GM18517 (cell line): ENCODE results near the gene TNFSF8.

Experiments
- ATAC-seq: cut with Tn5 transposase; IDR thresholded peaks from one replicate; pipeline ENCODE4 v1.9.1; 2021; ENCODE audit warnings: mild to moderate bottlenecking, moderate library complexity; ENCODE audit not compliant: unreplicated experiment

Gene TNFSF8

DNA sequence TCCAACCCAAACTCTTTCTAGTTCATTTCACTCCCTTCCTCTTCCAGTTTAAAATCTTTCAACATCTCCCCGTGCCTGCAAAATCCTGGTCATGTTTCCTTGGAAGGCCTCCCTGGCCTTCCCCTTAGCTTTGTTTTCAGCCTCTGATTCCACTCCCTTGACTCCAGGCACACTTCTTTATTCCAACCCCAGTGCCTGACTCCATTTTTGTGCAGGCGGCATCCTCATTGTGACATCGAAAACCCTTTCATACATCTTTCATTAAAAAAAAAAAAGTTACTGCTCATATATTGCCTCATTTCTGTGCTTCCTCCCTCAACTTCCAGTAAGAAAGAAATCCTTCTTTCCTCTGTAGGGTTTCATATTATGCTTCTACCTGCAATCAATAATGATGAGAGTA lies 7.1 kb upstream of the TNFSF8 start:
- no peak for ATAC-seq

DNA sequence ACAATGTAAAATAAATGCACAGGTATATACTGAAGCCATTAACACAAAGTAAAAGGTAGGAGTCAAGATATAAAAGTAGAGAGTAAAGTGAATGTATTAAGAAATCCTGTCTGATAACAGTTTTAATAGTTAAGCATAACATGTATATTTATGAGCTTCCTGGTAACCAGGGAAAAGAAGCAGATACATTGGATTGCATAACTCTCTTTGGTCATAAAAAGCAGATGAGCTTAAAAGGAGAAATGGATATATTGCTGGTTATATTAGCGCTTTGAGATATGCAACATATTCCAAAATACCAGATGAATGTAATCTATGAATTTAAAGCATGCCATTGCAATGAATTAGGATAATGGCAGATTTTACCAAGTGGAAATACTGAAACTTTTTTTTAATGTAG lies 6.2 kb upstream of the TNFSF8 start:
- ATAC-seq = no peak

DNA sequence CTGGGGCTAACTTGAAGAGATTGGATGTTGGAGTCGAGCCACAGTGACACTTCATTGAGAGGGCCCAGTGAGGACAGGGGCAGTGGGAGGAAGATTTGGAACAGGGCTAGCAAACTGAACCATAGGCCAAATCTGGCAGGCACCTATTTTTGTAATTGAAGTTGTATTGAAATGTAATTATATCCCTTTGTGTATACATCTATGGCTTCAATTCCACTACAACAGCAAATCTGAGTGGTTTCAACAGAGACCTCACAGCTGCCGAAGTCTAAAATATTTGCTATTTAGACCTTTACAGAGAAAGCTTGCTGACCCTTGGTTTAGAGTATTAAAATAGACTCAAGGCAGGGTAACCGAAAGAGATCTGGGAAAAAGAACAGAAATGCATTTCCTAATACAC lies 4.7 kb upstream of the TNFSF8 start:
- ATAC-seq = no peak

DNA sequence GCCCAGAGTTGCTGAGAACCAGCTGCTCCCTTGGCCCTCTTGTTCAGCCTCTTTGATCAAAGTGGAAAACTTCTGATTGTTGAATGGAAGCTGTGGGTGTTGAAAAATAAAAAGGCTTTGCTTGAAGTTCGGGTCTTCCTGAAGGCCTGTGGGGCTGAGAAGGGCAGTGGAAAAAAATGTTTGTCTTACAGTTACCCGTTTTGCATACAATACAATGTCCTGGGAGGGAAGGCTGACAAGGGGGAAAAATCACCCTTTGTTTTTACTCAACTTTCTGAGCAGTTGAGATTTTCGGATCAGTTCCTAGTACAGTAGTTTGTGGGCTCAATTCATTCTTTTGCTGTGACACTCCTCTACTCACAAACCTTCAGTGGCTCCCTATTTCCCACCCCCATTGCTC lies 2.1 kb upstream of the TNFSF8 start:
- ATAC-seq = no peak

DNA sequence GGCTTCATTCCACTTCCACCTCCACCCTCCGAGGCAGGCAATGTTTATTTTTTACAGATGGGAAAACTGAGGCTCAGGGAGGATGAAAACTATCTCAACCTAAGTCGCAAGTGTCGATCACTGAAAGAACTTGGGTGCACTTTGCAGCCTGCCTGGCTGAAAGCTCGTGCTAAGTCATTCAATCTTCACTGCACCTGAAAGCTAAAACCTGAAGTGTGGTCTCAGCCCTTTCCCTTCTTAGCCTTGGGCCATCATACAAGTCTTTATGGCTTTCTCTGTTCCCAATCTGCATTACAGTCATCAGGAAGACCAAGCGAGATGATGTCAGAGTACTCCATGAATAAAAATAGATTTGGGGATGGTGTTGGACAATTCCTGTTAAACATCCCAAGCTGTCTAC lies 1.0 kb upstream of the TNFSF8 start:
- ATAC-seq = no peak

DNA sequence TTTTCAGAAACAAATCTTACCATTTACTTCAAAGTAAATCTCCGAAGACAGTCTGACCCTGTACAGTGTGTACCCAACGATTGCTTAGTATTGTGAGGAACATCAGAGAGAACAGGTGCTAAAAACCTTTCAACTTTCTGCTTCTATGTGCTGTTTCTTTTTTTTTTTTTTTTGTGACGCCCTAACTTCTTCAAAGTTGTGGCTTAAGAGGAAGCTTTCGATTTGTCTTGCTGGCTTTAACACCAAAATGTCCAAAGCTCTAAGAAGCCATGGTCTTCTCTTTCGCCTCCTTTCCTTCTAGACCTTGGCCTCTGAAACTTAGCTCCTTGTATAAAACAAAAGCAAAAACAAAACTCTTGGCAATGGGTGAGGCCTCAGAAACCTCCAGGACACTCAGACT lies 1.2 kb downstream of the TNFSF8 start:
- no peak for ATAC-seq

DNA sequence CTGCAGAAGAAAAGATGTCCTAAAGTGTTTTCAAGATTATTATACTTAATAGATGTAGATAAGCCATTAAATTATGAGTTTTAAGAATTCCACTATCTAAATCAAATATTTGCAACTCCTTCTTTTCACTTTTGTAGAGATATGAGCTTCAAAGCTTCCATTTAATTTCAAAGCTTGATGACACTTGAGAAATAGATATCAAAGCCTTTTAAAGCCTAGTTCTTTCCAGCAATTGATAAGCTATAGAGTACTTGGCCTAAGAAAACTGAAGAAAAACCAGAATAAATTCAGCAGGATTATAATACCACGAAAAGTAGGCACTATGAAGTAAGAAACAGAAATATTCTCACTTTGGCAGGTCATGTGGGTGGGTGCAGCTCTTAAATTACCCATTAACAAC lies 1.7 kb downstream of the TNFSF8 start:
- ATAC-seq = no peak

DNA sequence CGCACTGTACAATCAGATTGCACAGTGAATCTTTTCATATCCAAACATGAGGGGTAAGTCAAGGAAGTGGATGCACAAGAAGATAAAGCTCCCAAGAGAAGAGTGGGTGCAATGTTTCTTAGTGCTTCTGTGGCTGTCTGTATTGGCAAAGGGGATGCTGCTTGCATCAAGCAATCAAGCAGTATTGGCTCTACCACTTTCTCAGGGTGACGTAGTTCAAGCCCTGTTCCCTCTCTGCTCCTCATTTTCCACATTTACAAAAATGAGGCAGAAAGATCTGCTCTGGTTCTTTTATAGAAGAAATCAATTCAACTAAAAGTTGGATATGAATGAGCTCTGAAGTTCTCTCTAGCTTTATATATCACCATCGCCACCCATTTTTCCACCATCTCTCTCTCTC lies 2.3 kb downstream of the TNFSF8 start:
- no peak for ATAC-seq

DNA sequence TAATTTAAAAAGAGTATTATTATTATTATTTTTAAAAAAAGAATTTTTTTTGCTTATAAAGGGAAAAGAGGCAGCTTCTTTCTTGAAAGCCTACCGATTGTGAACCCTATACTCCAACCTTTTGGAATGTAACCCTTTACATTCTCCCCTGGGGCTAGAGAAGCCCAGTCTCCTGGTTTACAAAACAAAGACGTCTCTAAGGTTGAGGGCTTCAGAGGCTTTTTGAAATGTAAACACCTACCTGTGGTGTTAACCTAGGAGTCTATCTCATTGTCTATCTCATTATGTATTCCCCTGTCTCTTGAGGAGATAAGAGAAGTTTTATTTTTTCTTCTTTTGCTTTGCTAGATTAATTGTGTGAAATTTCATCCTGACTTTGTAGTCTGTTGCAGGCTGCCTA lies 4.7 kb downstream of the TNFSF8 start:
- no peak for ATAC-seq

DNA sequence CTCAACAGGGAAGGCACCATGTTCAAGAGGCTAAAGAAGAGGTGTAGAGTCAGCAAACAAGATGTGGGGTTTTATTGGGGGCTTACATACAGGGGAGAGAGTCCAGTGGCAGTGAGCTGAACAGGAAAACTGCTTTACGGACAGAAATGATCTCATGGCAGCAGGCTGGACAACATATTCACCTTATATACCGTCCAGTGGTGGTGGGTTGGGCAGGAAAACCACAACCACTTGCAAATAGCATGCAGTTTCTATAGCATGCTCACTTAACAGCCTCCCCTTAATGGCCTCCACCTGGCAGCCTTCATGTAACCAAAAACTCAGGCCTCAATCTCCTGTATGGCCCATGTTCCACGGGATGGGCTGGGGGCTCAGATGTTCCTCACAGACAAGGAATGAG lies 5.4 kb downstream of the TNFSF8 start:
- no peak for ATAC-seq

DNA sequence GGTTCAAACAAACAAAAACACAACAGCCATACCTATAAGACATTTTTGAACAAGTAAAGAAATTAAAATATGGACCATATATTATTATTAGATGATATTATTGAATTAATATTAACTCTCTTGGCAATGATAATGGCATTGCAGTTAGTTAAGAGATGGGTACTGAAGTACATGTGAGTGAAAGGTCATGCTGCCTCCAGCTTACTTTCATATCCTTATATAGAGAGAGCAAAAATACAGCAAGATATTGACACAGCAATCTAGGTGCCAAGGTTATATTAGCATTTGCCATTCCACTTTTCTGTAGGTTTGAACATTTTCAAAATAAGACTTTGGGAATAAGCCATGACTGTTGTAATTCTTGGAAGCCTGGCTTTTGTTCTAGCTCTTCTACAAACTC lies 6.1 kb downstream of the TNFSF8 start:
- ATAC-seq = no peak

DNA sequence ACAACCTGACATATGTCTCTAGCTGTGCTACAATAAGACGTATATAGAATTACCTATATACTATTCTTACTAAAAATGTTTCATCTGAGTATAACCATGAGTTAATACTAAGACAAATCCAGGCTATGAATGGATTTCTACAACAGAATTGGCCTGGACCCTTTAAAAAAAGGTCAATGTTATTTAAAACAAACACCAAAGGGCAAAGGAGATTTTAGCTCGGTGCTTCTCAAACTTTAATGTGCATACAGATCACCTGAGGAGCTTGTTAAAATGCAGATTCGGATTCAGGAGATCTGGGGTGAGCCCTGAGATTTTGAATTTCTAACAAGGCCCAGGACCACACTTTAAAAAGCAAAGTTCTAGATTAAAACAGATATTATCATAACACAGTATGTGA lies 6.5 kb downstream of the TNFSF8 start:
- no peak for ATAC-seq

DNA sequence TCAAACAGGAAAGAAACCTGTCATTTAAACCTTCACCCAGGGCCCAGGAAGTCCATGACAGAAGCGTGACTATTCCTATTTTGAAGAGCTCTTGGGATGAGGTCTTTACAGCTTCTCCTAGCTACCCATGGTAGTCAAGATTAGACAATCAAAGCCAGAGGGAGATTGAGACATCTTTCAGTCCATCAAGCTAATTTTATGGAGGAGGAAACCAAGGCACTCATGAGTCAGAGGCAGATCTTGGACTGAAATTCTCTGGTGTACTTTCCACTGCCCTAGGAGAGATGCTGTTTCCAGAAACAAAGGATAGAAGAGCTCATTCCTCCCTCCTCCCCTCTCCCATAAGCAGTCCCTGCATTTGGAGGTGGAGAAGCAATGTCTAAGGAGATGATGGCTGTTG lies 9.2 kb downstream of the TNFSF8 start:
- no peak for ATAC-seq

DNA sequence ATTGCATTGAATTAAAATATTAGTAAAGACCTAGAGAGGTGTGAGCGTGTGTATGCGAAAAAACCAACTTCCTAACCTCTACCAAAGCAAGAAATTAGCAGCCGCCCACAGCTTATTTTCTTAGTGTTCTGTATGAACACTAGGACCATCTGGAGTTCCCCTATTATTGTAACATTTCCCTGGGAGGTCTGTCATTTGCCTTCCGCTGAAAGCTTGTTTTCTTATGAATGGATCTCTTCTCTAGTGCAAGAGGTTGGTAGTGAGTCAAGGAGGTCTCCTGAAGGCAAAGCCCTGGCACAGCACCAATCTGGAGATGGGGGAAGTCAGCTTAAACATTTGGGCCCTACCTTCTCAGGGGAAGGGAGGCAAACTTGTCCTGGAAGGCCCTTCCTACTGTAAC lies 10.8 kb downstream of the TNFSF8 start:
- ATAC-seq = no peak

DNA sequence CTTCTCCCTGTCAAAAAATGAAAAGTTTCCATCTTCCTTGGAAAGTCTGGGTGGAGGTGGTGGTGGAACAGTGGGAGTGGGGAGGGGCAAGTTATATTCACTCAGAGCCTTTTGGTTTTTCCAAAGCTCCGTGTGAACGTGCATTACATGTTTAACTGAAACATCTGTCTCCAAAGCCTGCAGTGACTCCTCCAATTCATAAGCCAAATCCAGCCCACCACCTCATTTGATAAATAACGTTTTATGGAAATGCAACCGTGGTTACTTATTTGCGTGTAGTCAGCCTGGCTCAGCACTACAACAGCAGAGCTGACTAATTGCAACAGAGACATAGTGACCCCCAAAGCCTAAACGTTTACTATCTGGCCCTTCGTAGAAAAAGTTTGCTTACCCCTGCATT lies 13.9 kb downstream of the TNFSF8 start:
- no peak for ATAC-seq

DNA sequence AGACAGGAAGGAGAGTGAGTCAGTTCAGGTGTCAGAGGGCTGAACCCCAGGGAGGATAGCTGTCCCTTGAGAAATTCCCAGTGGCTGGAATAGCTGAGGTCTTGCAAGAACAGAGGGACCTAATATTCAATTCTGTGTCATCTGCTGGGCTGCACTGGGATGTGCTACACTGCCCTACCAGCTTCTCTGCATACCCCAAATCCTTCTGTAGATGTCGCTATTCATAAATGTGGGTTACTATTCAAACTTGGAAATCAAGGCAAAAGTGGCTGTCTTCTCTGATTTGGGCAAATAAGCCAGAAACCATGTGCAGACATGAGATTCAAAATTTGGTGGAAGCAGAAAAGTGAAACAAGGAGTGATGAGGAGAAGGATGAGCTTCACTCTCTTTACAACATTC lies 16.3 kb downstream of the TNFSF8 start:
- no peak for ATAC-seq

DNA sequence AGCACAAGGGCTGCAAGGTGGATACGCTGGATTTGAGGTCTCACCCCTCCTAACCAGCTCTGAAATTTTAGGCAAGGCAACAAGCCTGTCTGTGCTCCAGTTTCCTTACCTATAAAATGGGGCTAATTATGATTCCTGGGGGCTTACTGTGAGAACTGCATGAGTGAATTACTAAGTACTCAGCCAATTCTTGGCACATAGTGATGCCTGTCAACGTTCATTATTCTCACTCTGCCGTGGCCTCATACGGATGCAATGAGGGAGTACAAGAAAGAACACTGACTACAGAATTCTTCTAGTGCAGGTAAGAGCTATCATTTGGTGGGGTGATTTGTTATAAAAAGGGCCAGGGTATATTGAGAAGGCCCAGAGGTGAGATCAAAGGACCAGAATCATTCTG lies 16.7 kb downstream of the TNFSF8 start:
- ATAC-seq = no peak

DNA sequence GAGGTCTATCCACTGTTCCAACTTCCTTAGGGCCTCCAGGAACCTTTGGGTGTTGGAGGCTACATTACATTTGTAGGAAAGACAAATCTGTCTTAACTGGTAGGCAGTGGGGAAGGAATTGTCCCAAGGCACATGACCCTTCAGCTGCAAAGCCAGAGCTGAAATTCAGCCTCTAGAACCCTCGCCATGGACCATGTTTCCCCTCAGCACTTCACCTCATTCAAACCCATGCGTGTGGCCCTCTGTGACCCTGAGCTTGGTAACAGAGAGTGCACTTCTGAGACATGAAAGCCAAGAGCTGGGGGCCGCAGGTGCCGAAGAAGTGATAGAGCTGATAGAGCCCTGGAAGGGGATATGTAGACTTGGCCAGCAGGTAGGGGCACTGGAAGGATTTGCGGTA lies 17.2 kb downstream of the TNFSF8 start:
- ATAC-seq = no peak

DNA sequence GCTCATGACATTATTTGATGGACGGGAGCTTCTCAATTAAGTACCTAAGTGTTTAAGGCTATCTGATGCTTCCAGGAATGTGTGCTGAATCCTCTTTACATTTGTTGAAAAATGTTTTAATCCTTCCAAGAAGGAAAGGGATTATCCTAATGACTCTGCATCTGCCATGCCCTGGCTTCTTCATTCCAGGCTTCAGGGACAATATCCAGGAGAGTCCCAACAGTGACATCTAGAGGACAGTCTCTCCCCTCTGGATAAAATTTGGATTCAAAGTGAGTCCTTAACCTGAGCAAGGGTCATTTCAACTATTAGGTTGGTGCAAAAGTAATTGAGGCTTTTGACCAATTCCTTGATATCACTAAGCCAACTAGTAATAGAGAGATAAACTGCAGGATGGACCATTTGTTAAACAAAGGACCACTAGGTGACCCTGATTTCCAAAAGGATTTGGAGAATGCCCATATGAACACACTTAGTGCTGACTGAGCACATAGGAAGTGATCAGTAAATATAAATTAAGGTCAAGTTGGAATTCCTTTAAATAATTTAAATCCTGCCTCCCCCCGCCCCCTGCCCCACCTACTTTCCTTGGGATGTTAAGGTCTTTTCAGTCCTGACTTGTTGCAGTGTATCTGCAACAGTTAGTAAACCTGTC lies 19.1 kb downstream of the TNFSF8 start:
- ATAC-seq = no peak

DNA sequence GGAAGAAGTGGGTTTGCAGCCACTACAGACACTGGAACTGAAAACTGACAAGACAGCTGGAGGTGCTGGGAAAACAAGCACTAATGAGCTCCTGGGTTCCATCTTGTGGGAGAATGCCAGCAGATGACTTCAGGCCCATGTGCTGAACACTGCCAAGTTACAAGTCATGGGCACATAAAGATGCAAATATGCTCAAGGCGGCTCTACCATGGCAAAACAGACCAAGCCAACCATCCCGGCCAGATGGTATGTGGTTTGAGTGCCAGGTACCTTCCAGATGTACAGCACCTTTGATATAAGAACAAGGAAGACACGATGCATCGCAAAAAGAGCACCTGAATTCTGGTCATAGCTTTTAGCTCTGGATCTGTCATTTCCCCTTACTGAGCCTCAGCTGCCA lies 19.9 kb downstream of the TNFSF8 start:
- no peak for ATAC-seq

DNA sequence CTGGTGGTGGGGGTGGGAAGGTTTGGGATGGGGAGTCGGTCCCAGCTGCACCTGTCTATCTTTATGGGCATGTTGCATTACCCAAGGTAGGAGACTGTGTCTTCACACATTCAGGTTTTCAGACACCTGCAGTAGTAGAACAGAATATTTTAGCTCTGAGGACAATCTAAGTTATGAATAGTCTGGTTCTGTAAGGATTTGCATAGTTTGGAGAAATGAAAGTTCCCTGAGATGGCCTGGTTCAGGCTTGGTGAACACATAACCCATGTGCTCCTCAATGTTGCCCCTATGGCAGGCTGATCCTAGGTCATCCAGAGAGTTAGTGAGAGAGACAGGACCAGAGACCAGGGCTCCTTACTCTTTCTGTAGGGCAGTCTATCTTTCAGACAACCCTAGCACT lies 20.7 kb downstream of the TNFSF8 start:
- ATAC-seq = no peak

DNA sequence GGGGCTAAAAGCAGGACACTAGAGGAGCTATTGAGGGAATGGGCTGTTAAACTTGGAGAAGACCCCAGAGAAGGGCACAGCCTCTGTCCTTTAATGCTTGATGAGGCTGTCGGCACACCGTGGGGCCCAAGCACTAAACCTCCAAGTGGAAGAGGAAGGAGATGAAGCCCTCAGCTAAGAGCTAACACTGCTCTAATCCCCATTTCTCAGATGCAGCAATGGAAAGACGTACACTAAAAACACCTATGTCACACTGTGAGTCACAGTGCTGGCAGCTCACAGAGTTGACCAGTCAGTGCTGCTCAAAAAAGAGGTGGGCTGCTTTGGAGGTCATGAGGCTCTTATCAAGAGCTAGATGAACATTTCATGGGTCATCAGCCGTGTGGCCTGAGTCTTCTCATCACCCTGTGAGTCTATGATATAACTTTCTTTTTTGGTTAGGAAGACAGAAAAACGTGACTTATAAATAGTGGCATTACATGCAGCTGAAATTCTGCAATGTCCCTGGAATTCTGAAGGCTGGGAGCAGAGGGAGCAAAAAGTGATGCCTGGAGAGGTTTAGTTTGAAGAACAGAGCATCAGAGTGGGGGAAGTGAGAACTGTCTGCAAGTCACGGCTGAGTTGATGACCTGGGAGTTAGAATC lies 21.5 kb downstream of the TNFSF8 start:
- ATAC-seq = no peak

DNA sequence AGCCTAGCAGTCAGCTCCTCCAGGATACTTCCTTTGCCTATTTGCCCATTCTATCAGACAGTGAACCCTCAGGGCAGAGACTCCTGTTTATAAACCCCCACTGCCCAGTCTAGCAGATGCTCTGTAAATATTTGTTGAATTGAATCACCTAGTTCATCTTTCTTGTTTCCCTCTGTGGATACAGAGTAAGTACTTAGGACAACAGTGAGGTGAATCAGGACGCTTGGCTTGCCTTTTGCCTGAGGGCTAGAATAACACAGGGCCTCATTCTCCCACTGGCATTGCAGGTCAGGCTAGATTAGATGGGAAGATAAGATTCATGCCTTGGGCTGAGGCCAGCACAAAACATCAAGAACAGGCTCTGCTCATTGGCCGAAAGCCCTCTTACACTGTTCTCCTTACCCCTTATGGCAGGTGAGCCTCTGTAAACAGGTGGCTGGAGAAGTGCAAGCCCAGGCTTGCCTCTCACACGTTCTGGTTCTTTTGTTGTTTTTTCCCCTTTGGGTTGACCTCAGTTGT lies 22.2 kb downstream of the TNFSF8 start:
- ATAC-seq = no peak
